DMS79 (cell line): ENCODE results near the gene OR2T3.
"Not testable (repeated sequence)": the region's sequence is repeated elsewhere in the genome, so short reads cannot be mapped to it uniquely, and the experiment has no call there.

Experiments used
- DNase-seq: peaks from one replicate; lab custom pipeline; 2025; lab: John Stamatoyannopoulos, UW

Gene OR2T3, protein sequence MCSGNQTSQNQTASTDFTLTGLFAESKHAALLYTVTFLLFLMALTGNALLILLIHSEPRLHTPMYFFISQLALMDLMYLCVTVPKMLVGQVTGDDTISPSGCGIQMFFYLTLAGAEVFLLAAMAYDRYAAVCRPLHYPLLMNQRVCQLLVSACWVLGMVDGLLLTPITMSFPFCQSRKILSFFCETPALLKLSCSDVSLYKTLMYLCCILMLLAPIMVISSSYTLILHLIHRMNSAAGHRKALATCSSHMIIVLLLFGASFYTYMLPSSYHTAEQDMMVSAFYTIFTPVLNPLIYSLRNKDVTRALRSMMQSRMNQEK

DNA sequence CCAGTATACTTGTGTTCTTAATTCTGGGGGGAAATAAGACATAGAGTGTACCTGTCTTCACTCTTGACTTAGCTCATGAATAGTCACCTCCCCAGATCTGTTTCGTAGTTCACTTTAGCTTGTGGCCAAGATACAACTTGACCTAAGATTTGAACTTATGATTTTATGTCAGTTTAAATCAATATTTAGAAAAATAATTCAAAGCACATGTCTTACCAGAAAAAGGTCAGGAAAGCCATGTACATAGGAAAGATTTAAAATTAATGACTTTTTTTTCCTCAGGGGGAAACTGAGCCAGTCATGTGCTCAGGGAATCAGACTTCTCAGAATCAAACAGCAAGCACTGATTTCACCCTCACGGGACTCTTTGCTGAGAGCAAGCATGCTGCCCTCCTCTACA, at the start of gene OR2T3:
OR2T3 (plus strand) TSS at position 301 of the 400 bp plus-strand sequence; CDS start at position 301, 0 bp downstream.
- not testable (repeated sequence) for DNase-seq

DNA sequence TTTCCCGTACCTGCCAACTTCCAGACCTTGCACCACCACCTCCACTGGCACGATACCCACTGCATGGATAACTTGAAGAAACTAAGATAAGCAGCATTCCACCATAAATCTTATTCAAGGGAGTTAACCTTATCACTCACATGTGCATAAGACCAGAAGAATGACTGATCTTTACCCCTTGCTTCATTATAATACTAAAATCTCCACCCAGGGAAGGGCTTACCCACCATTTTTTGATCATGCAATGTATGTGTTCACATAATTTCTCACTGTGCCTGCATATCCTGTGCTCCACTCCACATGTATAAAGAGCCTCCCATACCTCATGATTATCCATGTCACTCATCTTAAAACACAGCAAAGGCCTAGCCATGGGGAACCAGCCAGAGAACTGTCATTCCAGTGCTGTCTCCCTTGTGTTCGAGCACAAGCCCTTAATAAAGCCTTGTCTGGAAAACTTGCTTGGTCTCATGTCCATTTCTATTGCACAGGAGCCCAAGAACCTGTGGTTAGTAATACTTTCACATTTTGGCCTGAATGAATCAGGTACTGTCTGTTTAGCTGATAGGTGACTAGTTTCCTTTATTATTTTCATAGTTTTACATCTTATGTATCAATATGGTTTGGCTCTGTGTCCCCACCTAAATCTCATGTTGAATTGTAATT, 45.5 kb upstream of the OR2T3 start:
- DNase-seq, result not testable (repeated sequence)

DNA sequence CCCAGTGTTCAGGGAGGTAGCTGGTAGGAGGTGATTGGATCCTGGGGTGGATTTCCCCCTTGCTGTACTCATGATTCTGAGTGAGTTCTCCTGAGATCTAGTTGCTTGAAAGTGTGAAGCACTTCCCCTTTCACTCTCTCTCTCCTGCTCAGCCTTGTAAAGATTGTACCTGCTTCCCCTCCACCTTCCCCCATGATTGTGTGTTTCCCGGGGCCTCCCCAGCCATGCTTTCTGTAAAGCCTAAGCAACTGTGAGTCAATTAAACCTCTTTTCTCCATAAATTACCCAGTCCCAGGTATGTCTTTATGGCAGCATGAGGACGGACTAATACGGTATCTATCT, 45.0 kb upstream of the OR2T3 start:
- not testable (repeated sequence) for DNase-seq

DNA sequence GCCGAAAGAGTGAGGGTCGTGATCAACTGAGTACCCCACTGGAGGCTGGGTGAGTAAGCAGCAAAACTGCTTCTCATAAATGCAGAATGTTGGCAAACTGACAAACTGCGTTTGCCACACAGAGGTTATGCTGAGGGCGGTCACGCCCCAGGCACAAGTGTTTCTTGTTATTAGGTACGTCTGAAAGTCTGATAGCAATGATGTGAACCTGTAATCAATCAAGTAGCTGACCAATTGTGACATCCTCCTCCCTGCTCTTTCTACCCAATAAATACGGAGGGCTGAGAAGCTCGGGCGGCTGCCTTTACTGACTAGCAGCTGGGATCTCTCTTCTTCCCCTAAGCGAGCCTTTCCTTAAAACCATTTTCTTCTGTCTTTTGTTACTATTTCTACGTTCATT, 41.5 kb upstream of the OR2T3 start:
- not testable (repeated sequence) for DNase-seq

DNA sequence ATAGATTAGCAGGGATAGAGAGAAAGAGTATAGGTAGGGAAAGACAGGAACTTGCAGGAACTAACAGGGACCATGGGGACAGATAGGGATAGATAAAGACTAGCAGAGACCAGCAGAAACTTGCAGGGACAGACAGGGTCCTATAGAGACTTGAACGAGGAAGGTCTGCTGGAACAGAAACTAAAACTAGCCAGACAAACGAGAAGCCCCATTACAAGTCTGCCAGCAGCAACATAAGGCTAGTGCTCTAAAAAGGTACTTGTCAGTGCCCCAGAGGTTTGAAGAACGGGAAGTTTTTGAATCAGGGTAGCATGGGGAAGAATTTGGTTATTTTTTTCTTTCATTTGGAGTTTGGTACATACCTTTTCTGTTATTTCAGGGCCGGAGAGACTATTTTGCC, 41.0 kb upstream of the OR2T3 start:
- not testable (repeated sequence) for DNase-seq

DNA sequence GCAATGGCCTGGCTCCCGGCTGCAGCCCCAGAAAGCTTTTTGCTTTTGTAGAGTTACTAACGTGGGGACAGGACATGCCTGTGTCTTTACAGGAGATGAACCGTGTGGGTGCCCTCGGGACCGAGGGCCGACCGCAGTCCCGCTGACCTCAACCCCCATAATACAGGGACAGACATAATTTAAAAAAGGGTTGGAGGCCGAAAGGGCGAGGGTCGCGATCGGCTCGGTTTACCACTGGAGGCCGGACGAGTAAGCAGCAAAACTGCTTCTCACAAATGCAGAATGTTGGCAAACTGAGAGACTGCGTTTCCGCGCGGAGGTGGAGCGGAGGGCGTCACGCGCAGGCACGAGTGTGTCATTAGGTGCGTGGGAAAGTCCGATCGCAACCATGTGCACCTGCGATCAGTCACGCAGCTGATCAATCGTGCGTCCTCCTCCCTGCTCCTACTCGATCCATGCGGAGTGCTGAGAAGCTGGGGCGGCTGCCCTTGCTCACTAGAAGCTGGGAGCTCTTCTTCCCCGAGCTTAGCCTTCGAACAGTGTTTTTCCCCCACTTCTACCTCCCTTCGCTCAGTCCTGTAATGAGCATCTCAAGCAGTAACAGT, 39.2 kb upstream of the OR2T3 start:
- DNase-seq, result not testable (repeated sequence)

DNA sequence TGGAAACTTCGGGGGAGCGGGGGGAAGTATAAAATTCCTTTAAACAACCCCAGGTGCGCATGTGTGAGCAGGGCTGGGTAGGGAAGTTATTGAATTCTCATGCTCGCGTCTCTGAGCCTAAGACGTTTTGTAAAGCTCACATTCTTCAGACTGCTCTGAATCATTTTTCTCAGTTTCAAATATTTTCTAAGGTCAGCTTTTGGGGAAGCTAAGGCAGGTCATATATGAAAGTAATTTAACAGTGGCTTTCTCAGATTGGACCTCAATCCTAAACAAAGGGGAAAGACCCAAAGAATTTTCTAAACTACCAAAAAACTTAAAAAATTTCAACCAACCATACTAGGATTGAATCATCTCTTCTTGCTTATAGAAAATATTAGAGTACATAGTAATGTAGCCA, 38.2 kb upstream of the OR2T3 start:
- DNase-seq, result not testable (repeated sequence)

DNA sequence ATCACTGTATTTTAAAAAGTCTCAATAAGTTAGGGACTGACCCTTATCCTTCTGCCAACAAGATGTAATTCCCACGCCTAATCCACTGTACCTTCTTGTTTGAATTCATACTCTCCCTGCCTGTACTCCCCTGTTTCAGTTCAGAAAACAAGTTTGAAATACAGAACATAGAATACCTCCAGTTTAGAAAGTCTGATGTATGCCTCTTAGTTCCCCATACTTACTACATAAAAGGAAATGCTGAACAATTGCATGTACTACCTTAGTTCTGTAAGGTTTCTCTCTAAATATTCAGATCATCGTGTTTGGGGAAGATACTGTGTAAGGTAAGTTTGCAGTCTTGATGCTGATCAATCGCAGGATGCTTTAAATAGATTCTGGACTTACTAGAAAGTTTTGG, 36.8 kb upstream of the OR2T3 start:
- not testable (repeated sequence) for DNase-seq

DNA sequence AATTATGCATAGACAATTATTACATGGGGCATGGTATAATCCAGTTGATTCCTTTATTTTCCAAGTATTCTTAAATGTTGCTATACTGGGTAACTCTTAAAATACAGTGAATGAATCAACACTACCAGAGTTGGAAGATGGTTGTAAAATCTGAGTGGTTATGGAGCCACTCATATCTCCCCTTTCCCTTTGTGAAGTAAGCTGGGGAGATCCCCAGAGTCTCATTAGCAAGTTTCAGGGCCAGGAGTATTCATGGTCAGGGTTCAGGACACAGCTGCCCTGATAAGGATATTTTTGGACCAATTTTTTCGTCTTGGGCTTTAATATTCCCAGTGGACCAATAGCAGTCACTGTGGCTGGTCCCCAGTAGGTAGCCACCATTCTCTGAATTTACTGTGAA, 34.5 kb upstream of the OR2T3 start:
- DNase-seq, result not testable (repeated sequence)

DNA sequence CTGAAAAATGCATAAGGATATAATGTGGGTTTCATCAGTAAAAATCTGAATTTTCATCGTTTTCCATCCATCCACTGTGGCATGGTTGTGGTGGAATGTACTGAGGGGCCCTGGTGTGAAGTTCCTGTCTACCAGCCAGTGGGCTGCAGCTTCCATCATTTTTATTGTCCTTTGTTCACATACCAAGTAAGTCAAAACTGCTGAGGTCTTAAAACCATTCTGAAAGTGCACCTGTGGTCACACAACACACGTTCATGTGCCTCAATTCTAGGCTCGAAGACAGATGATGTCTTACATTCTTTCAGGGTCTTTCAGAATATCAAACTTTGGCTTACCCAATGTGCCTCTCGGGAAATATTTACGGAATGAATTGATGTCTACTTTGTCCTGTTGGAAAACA, 33.9 kb upstream of the OR2T3 start:
- DNase-seq, result not testable (repeated sequence)

DNA sequence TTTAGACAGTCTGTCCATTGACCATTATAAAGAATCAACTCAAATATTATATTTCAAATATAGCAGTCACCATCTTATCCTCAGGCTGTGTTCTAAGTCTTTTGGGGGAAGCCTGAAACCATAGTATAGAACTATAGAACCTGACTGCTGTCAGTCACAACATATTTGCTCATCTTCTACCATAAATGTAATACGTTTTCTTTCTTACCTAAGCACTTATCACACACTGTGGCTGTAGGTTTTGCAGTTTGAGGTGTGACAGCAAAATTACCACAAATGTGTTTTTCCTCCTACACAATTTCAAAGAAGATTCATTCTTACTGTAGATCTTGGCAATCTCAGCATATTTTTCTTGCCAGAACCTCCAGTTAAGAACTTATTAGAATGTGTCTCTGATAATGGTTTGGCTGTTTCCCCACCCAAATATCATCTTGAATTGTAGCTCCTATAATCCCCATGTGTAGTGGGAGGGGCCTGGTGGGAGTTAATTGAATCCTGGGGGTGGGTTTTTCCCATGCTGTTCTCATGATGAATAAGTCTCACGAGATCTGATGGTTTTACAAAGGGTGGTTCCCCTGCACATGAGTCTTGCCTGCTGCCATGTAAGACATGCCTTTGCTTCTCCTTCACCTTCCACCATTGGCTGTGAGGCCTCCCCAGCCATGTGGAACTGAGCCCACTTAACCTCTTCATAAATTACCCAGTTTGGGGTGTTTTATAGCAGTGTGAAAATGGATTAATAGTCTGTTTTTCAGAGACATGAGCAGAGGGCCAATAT, 30.5 kb upstream of the OR2T3 start:
- not testable (repeated sequence) for DNase-seq

DNA sequence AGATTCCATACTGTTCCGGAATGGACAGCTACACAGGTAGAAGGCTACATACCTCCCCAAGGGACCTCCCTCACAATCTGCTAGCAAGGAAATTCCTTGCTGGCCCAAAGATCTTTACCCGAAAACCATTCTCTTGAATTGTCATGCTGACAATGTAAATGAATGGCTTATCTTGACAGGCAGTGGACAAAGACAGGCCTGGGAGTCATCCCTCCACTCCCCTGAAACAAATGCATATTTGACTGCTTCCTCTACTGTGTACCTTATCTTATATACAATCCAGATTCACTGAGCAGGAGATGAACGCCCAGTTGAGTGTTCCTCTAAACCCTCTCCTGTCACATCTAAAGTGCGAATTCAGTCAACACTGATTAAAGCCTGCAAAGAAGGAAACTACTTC, 28.5 kb upstream of the OR2T3 start:
- DNase-seq, result not testable (repeated sequence)

DNA sequence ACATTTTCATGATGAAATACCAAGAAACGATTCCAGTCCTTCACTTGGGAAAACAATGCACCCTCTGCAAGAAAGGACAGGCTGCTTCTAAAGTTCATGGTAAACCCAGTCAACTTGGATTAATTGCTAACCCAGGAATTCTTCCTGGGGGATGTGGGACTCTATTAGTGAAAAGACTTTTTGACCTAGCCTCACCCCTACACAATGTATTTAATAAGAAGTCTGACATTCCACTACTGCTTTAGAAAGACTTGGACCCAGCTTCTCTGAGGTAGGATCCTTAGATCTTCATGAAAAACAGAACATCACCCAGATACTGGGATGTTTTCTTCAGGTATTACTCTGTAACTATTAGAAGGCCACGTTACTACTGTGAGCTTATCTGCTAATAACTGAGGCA, 27.8 kb upstream of the OR2T3 start, which contains the start of gene OR2T2:
OR2T2 (plus strand) TSS at position 239 of the 400 bp plus-strand sequence. CDS start 7,161 bp downstream, outside the sequence.
- DNase-seq, result not testable (repeated sequence)

DNA sequence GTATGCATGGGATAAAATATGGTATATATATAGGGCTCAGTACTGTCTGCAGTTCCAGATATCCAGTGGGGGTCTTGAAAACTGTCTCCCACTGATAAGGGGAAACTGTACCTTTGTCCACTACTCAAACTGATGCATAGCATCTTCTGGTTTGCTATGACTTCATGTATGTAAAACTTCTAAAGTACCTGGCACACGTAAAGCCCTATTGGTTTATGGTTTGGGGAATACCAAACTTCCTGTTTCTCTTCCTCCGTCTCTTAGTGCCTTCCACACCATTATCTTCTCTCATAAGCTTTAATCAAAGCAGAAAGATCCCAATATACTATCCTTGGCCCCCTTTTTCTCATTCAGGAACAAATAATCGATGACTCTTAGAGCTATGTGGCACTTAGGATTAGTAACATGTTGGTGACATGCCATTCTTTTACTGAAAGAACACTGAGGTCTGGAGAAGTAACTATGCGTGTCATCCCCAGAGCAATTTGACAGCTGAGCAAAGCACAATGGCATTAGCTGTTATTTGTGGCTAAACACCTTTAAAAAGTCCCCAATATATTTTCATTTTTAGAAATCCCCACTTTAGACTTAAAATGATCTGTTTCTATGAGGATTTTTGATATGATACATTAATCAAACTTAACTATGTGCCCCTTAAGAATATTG, 24.6 kb upstream of the OR2T3 start:
- DNase-seq, result not testable (repeated sequence)

DNA sequence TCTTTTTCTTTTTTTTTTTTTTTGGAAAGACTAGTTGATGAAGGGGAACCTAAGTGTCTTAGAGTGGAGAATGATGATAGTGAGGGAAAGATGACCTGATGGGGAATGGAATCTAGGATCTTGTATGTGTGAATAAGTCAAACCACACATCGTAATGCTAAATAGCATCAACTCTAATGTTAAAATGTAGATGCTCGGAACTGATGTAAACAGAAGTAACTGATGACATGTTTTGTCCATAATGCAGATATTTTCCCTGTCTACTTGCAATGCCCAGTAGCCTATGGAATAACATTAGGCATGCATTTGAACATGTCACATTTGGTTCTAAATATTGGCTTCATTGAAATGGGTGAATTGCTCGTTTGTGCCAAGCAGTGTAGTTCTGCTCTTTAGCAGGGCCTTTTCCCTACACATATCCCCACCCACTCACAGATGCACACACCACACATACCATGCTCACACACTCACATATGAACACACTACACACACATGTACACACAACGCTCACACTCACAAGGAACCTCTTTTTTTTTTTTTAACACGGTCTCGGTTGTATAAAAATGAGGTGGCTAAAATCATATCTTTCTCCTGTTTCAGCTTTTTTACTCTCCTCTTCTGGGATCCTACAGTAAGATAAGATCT, 23.2 kb upstream of the OR2T3 start:
- DNase-seq, result not testable (repeated sequence)

DNA sequence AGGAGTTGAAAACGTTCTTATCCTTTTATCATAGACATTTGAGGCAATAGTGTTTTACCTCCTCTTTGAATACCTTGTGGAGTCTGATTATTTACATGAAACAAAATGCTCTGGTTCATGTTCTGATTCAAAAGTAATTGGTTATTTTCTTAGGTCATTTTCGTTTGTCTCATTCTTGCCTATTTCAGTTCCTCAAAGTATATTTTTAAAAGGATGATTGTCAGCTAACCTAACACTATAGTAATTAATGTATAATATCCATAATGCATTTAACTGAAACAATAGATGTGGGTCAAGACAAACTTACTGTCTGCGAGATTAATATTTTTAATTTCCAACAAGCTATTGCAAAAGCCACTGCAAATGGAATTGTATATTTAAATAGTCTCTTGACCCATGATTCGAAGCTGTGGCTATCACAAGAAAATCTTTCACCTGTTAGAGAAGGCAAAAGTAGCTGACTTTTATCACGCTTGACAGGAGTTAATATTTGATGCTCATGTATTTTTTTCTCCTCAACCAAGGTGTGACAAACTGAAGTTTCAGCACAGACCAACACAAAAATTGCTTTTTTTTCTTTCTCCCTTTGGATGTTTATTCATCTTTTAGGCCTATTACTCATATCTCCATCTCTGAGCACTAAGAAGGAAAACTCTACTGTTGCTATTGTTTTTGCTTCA, 22.5 kb upstream of the OR2T3 start:
- DNase-seq, result not testable (repeated sequence)

DNA sequence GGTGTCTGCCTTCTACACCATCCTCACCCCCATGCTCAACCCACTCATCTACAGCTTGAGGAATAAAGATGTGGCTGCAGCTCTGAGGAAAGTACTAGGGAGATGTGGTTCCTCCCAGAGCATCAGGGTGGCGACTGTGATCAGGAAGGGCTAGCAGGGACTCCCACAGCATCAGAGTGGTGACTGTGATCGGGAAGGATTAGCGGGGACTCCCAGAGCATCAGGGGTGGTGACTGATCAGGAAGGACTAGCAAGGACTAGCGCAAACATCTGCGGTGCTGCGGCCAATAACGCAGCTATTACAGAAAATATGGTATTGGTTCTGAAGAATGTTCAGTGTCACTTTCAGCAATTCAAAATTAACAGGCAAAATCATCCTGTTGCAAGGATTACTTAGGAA, 19.5 kb upstream of the OR2T3 start:
- DNase-seq, result not testable (repeated sequence)

DNA sequence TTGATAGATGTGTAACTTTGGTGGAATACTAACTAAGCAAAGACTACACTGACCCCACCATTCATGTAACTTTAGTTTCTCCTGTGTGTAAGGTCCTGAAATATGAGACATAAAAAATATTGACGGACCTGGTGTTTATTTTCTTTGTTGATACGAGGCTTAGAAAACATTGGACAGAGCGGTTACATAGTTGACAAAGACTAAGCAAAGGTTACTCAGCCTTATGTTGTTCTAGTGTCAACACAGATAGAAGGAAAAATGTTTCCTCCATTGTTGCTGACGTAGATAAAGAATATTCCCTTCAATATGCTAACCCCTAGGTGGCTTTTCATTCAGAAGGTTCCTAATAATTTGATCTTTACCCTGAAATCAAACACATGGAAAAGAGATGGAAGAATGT, 18.1 kb upstream of the OR2T3 start:
- DNase-seq, result not testable (repeated sequence)

DNA sequence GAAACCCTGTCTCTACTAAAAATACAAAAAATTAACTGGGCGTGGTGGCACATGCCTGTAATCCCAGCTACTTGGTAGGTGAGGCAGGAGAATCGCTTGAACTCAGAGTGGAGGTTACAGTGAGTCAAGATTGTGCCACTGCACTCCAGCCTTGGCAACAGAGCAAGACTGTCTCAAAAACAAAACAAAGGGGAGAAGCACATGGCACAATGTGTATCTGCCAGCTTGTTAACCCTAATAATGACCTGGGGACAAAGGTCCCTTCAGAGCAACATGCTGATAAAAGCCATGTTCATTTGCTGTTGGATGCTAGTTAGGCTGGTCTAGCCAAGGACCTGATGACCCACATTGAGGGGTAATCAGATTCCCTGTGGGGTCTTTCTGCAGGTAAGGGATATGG, 16.5 kb upstream of the OR2T3 start:
- not testable (repeated sequence) for DNase-seq

DNA sequence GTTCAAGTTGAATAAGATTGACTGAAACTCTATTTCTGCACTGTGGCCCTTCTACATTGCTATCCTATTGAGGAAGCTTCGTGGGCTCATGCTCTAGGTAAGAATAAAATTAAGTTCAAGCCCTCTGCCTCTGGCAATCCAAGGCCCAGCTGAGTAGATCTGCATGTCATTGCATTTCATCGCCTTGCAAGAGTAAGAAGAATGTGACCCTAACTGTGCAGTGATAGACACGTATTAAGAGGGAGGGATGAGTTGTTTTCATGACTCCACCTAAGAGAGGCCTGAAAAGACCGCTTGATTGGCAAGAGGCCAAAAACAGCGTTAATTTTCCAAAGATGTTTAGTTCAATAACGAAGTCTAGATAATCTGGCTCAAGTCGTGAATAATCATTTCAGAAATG, 14.0 kb upstream of the OR2T3 start:
- not testable (repeated sequence) for DNase-seq

DNA sequence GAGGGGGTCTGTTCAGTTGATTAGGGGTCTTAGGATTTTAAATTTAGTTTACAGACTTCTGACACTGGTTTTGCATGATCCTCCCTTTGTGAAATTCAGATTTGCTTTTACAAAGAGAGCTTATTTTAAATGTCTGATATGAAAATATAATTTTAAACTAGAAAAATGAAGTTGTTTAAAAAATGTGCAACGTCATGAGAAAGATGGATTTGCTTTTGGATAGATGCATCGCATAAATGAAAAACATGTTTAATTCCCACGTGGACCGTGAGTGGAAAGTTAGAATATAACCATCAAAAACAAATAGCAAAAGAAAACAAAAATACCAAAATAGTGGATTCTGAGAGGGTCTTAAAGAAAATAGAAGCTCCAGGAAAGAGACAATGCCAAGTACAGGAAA, 2.0 kb upstream of the OR2T3 start:
- no peak for DNase-seq
